PC-9 (cell line): Measurements from ENCODE around the gene OSBPL2. TPM values are rescaled to one million over a fixed set of nuclear protein-coding genes. Genes with fewer than 3 reads are reported as not detected.

Source experiments
- BruUV-seq: library from RNA; stranded (reverse); fragments of 400-500 nt; replicated peaks from 2 replicates; lab custom pipeline; 2021; lab: Mats Ljungman, UMichigan
- CTCF ChIA-PET: fragments of 300-600 bp; sonication (Branson Sonifier 250); formaldehyde crosslinking; loops from one replicate; lab custom pipeline; 2022; ENCODE audit warnings: antibody characterized with exemption; lab: Charles Lee
- POLR2A ChIA-PET: fragments of 300-600 bp; sonication (Branson Sonifier 250); formaldehyde crosslinking; loops from one replicate; lab custom pipeline; 2022; ENCODE audit warnings: antibody characterized with exemption; ENCODE audit not compliant: unreplicated experiment; lab: Charles Lee
- DNase-seq, 2 experiments: peaks; one replicate each; pipeline versions ENCODE4 v3.0.0 to v3.0.0-alpha.2; 2015 to 2022; ENCODE audit warnings: mixed read lengths in 1 of 2
- H2AFZ ChIP-seq: fragments of 200-600 bp; sonication (generic); 2 replicates; pipeline ENCODE4 v1.8.1; 2017; ENCODE audit warnings: antibody characterized with exemption
- H3F3A ChIP-seq: fragments of 200-600 bp; sonication (generic); 2 replicates; pipeline ENCODE4 v1.8.1; 2017; ENCODE audit warnings: antibody characterized with exemption, mild to moderate bottlenecking, low read depth; ENCODE audit not compliant: insufficient read depth
- H3K27ac ChIP-seq: fragments of 200-600 bp; sonication (generic); 2 replicates; pipeline ENCODE4 v1.6.1; 2016; ENCODE audit warnings: mixed run types
- H3K27me3 ChIP-seq: fragments of 200-600 bp; sonication (generic); 2 replicates; pipeline ENCODE4 v1.6.1; 2016; ENCODE audit warnings: low read depth, mixed run types; ENCODE audit not compliant: insufficient read depth
- H3K36me3 ChIP-seq: fragments of 200-600 bp; sonication (generic); 2 replicates; pipeline ENCODE4 v1.6.1; 2016; ENCODE audit warnings: low read depth, mixed run types
- H3K4me1 ChIP-seq: fragments of 200-600 bp; sonication (generic); replicated peaks from 2 replicates; pipeline ENCODE4 v1.6.1; 2016; ENCODE audit warnings: mixed run types; ENCODE audit not compliant: insufficient read depth
- H3K4me2 ChIP-seq: fragments of 200-600 bp; sonication (generic); 2 replicates; pipeline ENCODE4 v1.6.1; 2017; ENCODE audit warnings: mixed run types
- H3K4me3 ChIP-seq: fragments of 200-600 bp; sonication (generic); 2 replicates; pipeline ENCODE4 v1.6.1; 2016; ENCODE audit warnings: mixed run types
- H3K79me2 ChIP-seq: fragments of 200-600 bp; sonication (generic); 2 replicates; pipeline ENCODE4 v1.6.1; 2017; ENCODE audit warnings: low read depth, mixed run types
- H3K9me2 ChIP-seq: fragments of 200-600 bp; sonication (generic); 2 replicates; pipeline ENCODE4 v1.8.1; 2017; ENCODE audit warnings: mild to moderate bottlenecking; ENCODE audit not compliant: insufficient read depth
- H3K9me3 ChIP-seq: fragments of 200-600 bp; sonication (generic); 2 replicates; pipeline ENCODE4 v1.8.1; 2016; ENCODE audit warnings: low read depth; ENCODE audit not compliant: insufficient read depth
- H4K20me1 ChIP-seq: fragments of 200-600 bp; sonication (generic); 2 replicates; pipeline ENCODE4 v1.8.1; 2017; ENCODE audit not compliant: insufficient read depth
- CTCF ChIP-seq: fragments of 200-600 bp; sonication (generic); conservative IDR thresholded peaks from 2 replicates; pipeline ENCODE4 v1.6.1; 2017; ENCODE audit warnings: mixed run types, antibody characterized with exemption, mild to moderate bottlenecking, moderate library complexity
- EZH2 ChIP-seq: fragments of 200-600 bp; sonication (generic); IDR thresholded peaks from 2 replicates; pipeline ENCODE4 v1.8.0; 2017; ENCODE audit warnings: antibody characterized with exemption, low read depth
- intact Hi-C: fragments of 100-400 bp; cut with micrococcal nuclease; formaldehyde crosslinking; loops from one replicate; pipeline ENCODE4 v1.10.0; 2022; ENCODE audit not compliant: unreplicated experiment
- total RNA-seq: library from RNA; stranded (reverse); gene quantifications from 2 replicates; pipeline ENCODE4 v1.2.3, GENCODE V29; 2021

The OSBPL2 gene
- total RNA-seq, 1 experiment from 2014 or later: 84.8 TPM

- H3K4me3 ChIP-seq: no peak overlapping the region
- no peaks in the 10 kb centered on the region for H3K9me2 ChIP-seq
- intact Hi-C loops: no loop called here
- no peaks in the 10 kb centered on the region for H3K27me3 ChIP-seq
- H3K79me2 ChIP-seq: peaks cover 36% of the 10 kb centered on the region
- no peaks in the 10 kb centered on the region for H3K9me3 ChIP-seq
- H3K4me1 ChIP-seq: no peaks in the 10 kb centered on the region; the same call in 1 of the 2 replicates
- TF ChIP-seq CTCF (no peak), EZH2 (no peak)
- no peak overlapping the region for H3K27ac ChIP-seq
- H2AFZ ChIP-seq: no peak overlapping the region
- peaks cover 35% of the 10 kb centered on the region for H3K36me3 ChIP-seq
- BruUV-seq: no TSS peak
- ChIA-PET POLR2A (no interaction called here), CTCF (no interaction called here)
- H4K20me1 ChIP-seq: peaks cover 90% of the 10 kb centered on the region
- DNase-seq: no peak
- no peak overlapping the region for H3K4me2 ChIP-seq
- H3F3A ChIP-seq: peaks cover 83% of the 10 kb centered on the region
Measured at GRCh38 chr20:62311832-62312661, 73.7 kb downstream of the OSBPL2 start.

GRCh38 chr20:62312662-62312977 lies 74.3 kb downstream of the OSBPL2 start:
- Histone ChIP-seq H3F3A (peaks cover 84% of the 10 kb centered on the region), H3K9me3 (no peaks in the 10 kb centered on the region), H2AFZ (no peak overlapping the region), H3K27ac (no peak overlapping the region), H4K20me1 (peaks cover 90% of the 10 kb centered on the region), H3K4me3 (no peak overlapping the region), H3K4me2 (no peak overlapping the region), H3K27me3 (no peaks in the 10 kb centered on the region), H3K9me2 (no peaks in the 10 kb centered on the region), H3K4me1 (no peaks in the 10 kb centered on the region), H3K36me3 (peaks cover 38% of the 10 kb centered on the region), H3K79me2 (peaks cover 37% of the 10 kb centered on the region)
- POLR2A ChIA-PET: no interaction called here
- intact Hi-C loops: no loop called here
- CTCF ChIA-PET: no interaction called here
- no TSS peak for BruUV-seq
- TF ChIP-seq EZH2: no peak
- TF ChIP-seq CTCF: no peak
- DNase-seq: no peak

GRCh38 chr20:62313021-62313420 lies 74.7 kb downstream of the OSBPL2 start:
- TF ChIP-seq EZH2: no peak
- TF ChIP-seq CTCF: no peak
- Histone ChIP-seq H2AFZ (no peak overlapping the region), H3K27ac (no peak overlapping the region), H3K4me3 (no peak overlapping the region), H3F3A (peaks cover 80% of the 10 kb centered on the region), H4K20me1 (peaks cover 86% of the 10 kb centered on the region), H3K27me3 (no peaks in the 10 kb centered on the region), H3K4me1 (no peaks in the 10 kb centered on the region), H3K36me3 (peaks cover 38% of the 10 kb centered on the region), H3K9me2 (no peaks in the 10 kb centered on the region), H3K79me2 (peaks cover 34% of the 10 kb centered on the region), H3K4me2 (no peak overlapping the region), H3K9me3 (no peaks in the 10 kb centered on the region)
- ChIA-PET POLR2A (no interaction called here), CTCF (no interaction called here)
- no peak for DNase-seq
- no TSS peak for BruUV-seq
- intact Hi-C loops: no loop called here
